Stimulated activated naive CD4-positive, alpha-beta T cell (primary cell): ENCODE results near the gene FUT9.

Experiments
- DNase-seq, 6 experiments: peaks; one replicate each; lab custom pipeline; 2025; lab: John Stamatoyannopoulos, UW

The FUT9 gene

DNA sequence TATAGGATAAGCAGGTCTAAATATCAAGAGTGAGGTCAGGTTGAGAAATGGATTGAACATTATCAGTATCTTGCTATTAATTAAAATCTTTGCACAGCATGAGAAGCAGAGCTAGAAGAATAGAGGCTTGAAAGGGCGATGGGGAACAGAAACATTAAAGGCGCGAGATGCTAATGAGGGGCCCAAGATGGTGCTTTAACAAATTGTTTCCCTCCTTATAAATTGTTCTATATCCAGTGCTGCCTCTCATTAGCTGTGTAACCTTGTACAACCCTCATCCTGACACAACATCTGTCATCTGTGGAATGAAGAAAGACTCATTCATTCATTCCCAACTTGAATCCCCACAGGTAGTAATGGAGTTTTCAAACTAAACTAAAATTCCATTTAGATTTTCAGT lies 57.8 kb downstream of the FUT9 start:
- DNase-seq = no peak

GRCh38 chr6:96074006-96074405 lies 58.2 kb downstream of the FUT9 start:
- DNase-seq = no peak

GRCh38 chr6:96075826-96076225 lies 60.1 kb downstream of the FUT9 start:
- DNase-seq = no peak

DNA sequence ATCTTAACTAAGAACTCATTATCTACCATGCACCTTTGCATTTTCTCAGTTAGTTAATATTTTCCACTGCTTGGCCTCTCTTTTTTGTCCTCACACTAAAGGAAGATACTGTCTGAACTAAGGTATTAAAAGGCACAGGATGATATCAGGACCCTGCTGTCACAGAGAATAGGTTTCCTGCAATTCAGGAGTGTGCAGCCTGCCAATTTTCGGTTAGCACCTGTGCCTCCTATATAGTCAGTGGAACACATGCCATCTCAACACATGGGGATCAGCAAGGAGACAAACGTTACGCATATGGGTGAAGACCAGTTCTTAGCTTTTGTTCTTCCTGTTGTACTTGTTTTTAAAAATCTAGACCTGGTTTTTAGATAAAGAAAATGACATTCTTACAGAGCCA lies 71.0 kb downstream of the FUT9 start:
- DNase-seq = no peak

- DNase-seq = no peak
These were observed 73.4 kb downstream of the FUT9 start for GRCh38 chr6:96089173-96089572.

- DNase-seq = no peak
These were observed 78.3 kb downstream of the FUT9 start for GRCh38 chr6:96094077-96094476.

- no peak for DNase-seq
These were observed 83.3 kb downstream of the FUT9 start for GRCh38 chr6:96099069-96099468.

- DNase-seq = no peak
These were observed 85.8 kb downstream of the FUT9 start for GRCh38 chr6:96101564-96101963.

- no peak for DNase-seq
These were observed 89.1 kb downstream of the FUT9 start for GRCh38 chr6:96104910-96105309.

DNA sequence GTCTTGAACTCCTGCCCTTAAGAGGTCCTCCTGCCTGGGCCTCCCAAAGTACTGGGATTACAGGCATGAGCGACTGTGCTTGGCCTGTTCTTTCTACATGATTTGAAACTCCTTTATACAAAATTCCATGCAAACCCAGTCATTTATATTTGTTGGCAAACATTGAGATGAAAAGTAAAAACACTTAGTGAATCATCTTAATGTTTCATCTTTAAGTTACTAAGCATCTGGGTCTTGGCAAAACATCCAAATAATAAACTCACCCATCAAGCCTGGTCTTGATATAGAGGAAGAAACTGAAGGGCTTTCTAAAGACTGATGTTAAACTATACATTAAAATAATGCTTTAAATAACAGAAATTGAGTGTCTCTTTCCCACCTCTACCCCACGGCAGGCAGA lies 95.1 kb downstream of the FUT9 start:
- DNase-seq = no peak

DNA sequence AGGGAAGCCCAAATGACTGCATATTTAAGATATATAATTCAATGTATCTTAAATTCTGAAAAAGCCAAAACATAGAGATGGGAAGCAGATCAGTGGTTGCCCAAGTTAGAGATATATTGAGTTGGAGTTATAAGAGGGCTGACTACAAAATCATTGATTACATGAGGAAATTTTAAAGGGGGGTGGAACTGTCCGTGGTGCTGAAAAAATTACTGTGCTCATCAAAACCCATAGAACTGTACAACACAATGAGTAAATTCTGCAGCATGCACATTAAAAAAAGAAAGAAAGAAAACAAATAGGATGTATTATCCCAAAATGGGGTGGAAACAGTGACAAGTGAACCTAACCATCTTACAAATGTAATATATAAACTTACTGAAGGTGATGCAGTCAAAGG lies 100.9 kb downstream of the FUT9 start:
- DNase-seq = no peak

DNA sequence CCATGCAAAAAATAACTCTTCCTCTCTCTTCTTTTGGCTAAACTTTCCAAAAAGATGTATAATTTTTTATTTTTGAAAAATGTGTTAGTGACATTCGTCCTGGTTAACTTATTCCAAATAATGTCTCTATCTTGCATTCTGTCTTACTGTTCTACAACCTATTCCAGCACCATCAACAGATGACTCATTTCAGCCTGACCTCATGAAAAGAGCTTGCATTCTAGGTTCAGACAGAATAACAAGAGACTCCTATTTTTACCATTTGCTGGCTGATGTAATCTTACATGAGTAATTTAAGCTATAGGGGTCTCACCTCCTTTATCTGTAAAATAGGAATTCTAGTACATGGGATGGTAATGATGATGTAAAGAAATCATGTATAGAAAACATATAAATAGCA lies 109.0 kb downstream of the FUT9 start:
- DNase-seq = no peak

GRCh38 chr6:96138406-96138805 lies 122.6 kb downstream of the FUT9 start:
- no peak for DNase-seq

GRCh38 chr6:96142142-96142541 lies 126.4 kb downstream of the FUT9 start:
- DNase-seq = no peak

DNA sequence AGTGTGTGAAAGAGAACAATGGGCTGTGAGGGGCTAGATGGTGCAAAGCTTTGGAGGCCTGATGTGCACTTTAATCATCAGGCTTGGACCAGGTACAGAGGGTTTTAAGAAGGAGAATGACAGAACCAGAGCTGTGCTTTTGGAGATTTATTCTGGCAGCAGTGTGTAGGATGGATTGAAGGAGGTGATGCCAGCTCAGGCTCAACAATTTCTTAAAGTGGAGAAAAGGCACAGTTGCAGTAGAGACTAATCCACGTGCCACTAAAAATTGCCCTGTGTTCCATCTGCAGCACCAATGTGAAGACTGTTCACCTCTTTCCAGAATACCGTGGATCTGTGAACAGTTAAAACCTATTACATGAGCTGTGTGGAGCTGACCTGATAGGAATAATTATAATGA lies 134.7 kb downstream of the FUT9 start:
- DNase-seq = no peak

GRCh38 chr6:96151707-96152106 lies 135.9 kb downstream of the FUT9 start:
- DNase-seq = no peak

GRCh38 chr6:96152114-96152708 lies 136.4 kb downstream of the FUT9 start:
- no peak for DNase-seq

DNA sequence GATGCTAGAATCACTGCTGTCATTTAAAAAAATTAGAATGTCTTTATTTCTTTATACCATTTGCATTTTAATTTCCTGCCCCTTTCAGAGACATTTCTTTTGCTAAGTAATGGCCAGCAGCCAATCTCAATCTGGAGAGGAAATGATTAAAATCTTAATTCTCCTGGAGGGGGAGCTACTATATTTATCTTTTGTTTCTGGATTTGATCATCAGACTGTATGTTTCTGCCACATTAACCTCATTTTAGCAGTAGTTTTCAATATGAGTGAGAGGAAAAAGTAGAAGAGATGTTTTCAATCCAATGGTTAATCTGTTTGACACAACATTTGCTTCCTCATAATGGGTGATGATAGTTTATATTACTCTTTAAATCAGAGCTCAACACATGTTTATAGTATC lies 138.0 kb downstream of the FUT9 start:
- no peak for DNase-seq

GRCh38 chr6:96156425-96156824 lies 140.7 kb downstream of the FUT9 start:
- DNase-seq = no peak

- no peak for DNase-seq
These were observed 141.3 kb downstream of the FUT9 start for GRCh38 chr6:96157018-96157565.

DNA sequence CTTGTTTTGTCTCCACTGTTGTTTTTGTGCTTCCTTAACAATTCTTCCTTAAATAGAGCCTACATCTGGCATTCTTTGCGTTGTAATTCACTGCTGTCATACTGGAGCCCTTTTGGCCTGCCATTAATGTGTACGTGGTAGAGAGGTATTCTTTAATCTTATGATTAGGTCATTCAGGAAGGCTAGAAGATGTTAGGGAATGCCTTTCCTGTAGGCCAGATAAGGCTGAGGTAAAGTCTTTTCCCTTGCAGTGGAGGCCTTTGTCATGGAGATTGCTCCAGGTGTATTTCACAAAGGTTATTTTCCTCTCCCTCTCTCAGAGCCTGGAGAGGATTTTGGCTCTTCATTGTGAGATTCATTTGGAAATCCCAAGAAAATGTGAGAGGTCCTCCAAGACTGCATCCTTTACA lies 146.9 kb downstream of the FUT9 start:
- DNase-seq = no peak

DNA sequence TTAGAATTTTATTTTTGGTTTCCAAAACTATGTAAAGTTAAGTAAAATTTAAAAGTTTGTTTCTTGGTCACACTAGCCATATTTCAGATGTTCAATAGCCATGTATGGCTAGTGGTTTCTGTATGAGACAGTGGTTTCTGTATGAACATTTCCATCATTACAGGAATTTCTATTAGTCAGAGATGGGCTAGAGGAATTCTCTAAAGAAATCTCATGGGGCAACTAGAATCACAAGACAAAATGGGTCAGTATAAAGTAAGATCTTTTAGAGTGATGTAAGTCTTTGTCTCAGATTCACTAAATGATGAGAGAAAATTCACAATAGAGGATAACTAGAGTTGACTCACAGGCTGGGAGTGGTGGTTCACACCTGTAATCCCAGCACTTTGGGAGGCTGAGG lies 149.0 kb downstream of the FUT9 start:
- no peak for DNase-seq

- no peak for DNase-seq
These were observed 155.3 kb downstream of the FUT9 start for GRCh38 chr6:96171112-96171511.

DNA sequence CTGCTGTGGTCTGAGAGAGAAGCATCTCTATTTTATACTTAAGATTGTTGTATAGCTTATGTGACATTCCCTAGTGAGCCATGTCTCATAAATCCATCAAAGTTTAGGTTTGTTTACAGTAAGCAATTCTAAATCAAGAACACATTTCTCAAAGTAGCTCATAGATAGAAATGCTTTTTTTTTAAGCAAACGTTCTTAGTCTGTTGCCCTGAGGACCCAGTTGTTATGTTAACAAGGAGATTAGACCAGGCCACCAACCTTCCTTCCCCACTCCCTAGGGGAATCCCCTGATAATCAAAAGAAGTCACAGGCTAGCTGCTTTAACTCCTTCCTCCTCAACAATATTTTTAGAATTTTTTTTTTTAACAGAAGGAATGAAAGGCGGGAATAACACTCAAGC lies 169.0 kb downstream of the FUT9 start:
- no peak for DNase-seq

DNA sequence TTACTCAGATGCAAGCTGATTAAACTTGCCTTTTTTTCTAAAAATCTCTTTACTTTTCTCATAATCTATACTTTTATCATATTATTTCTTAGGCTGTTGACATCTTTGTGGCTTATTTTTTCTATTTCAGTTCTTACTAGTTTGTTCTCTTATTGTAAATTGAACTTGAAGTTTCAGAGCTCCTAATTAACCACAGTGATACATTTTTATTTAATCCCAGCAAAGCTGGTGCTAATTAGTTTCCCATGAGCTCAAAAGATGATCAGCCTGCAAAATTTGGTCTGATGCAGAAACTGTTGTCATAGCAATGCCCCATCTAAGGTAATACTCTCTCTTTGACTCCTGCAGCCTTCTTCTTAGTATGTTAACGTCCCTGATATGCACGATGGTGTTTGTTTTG lies 170.3 kb downstream of the FUT9 start:
- no peak for DNase-seq
